ENCODE results near the gene ARMH1. TPM values are rescaled to one million over a fixed set of nuclear protein-coding genes. Genes with fewer than 3 reads are reported as not detected.
"Not testable (repeated sequence)": the region's sequence is repeated elsewhere in the genome, so short reads cannot be mapped to it uniquely, and the experiment has no call there.

The ARMH1 gene
- total and polyA plus RNA-seq, 8 donors = 0.42 to 10.7 (median 1.7) TPM

DNA sequence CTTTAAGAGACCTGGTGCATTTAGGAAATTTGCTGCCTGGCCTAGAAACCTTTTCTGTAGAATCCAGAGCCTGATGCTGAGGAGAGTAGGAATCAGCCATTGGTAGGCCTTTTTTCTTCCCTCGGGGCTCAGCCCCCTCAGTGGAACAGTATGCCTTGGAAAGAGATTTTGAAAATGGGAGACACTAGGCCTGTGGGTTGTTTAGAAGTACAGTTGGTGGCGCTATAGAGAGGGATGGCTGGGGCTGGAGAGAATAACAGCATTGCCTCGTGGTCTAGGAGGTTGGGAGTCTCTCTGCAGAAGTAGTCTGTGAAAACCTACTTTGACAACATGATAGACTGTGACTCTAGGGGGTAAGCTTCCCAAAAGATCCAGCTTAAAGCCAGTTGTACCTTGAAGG lies 73.4 kb downstream of the ARMH1 start:
- WGBS, 2 donors = 84 to 94% methylated on average over 3 of the region's 3 CpGs
- FAIRE-seq (no peak), ATAC-seq (no peak)

DNA sequence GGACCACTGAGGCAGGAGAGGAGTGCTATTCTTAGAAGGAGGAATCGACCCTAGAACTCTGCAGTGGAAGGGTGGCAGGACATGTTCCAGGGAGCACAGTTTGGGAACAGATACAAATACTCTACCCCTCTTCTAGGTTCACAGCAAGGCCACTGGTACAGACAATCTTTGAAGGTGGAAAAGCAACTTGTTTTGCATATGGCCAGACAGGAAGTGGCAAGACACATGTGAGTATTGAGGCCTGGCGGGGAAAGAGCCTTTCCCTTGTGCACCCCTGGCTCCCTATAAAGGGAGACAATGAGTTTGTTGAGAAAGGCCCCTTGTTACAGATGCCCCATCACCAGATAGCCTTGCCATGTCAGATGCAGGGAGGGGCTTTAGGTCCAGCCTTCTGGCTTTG lies 82.9 kb downstream of the ARMH1 start:
- no peaks in the 10 kb centered on the region for H3K9me3 ChIP-seq
- ATAC-seq = no peak
- no peaks in the 10 kb centered on the region for H3K27me3 ChIP-seq
- DNase-seq = no peak
- TF ChIP-seq, protein P1, sequence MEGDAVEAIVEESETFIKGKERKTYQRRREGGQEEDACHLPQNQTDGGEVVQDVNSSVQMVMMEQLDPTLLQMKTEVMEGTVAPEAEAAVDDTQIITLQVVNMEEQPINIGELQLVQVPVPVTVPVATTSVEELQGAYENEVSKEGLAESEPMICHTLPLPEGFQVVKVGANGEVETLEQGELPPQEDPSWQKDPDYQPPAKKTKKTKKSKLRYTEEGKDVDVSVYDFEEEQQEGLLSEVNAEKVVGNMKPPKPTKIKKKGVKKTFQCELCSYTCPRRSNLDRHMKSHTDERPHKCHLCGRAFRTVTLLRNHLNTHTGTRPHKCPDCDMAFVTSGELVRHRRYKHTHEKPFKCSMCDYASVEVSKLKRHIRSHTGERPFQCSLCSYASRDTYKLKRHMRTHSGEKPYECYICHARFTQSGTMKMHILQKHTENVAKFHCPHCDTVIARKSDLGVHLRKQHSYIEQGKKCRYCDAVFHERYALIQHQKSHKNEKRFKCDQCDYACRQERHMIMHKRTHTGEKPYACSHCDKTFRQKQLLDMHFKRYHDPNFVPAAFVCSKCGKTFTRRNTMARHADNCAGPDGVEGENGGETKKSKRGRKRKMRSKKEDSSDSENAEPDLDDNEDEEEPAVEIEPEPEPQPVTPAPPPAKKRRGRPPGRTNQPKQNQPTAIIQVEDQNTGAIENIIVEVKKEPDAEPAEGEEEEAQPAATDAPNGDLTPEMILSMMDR (IDR thresholded peaks at IDR 0.05) = no peak
- no peak overlapping the region for H3K27ac ChIP-seq
- no peaks in the 10 kb centered on the region for H3K36me3 ChIP-seq
- WGBS, 2 donors = 97 to 100% methylated on average over 2 of the region's 2 CpGs
- no peaks in the 10 kb centered on the region for H3K4me1 ChIP-seq
- no peak for FAIRE-seq
- no peak overlapping the region for H3K4me3 ChIP-seq
- intact Hi-C loops (cut with DNase I) = no loop called here

More for the DNA sequence above, 73.4 kb downstream of the ARMH1 start:
- no peak overlapping the region for H3K4me3 ChIP-seq
- H3K4me1 ChIP-seq = no peaks in the 10 kb centered on the region
- no peaks in the 10 kb centered on the region for H3K36me3 ChIP-seq
- no peaks in the 10 kb centered on the region for H3K9me3 ChIP-seq
- no peak for DNase-seq
- no peak overlapping the region for H3K27ac ChIP-seq
- TF ChIP-seq, protein P1 (IDR thresholded peaks at IDR 0.05) = no peak
- intact Hi-C loops (cut with DNase I) = no loop called here
- H3K27me3 ChIP-seq = no peaks in the 10 kb centered on the region

DNA sequence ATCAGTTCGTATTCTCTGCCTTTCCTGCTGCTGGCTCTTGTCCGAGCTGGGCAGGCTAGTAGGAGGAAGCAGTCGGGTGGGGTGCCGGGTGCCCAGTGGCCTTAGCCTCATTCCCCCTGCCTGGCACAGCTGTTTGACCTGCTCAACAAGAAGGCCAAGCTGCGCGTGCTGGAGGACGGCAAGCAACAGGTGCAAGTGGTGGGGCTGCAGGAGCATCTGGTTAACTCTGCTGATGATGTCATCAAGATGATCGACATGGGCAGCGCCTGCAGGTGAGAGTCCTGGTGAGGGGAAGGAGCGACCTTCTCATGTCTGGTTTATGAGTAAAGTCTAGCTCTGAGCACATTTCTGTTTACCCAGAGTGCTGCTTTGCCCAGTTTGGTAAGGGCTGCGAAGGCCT lies 84.6 kb downstream of the ARMH1 start:
- Histone ChIP-seq H3K27ac (no peak overlapping the region), H3K9me3 (no peaks in the 10 kb centered on the region), H3K27me3 (no peaks in the 10 kb centered on the region), H3K4me1 (no peaks in the 10 kb centered on the region), H3K36me3 (no peaks in the 10 kb centered on the region), H3K4me3 (no peak overlapping the region)
- no peak for FAIRE-seq
- no peak for DNase-seq
- no peak for ATAC-seq
- WGBS, 2 donors = 93 to 94% methylated on average over 11 of the region's 11 CpGs
- intact Hi-C loops (cut with DNase I) = no loop called here
- TF ChIP-seq, protein P1 (IDR thresholded peaks at IDR 0.05) = no peak

DNA sequence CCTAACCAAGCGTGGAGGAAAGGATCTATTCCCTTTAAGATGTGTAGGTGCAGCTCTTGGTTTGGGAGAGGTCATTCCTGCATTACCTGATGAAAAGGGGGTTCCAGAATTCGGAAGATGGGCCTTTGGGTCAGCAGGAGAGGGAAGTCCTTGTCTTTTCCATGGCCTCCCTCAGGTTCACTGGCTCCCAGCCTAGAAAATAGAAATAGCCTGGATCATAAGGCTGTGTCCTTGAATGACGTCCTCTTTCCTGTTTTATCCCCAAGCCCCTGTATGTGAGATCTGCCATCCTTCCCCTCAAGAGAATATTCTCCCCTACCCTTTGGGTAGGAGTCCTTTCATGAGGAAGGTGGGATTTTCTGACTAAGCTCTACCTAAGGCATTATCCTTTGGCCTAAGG lies 86.4 kb downstream of the ARMH1 start:
- no peak for DNase-seq
- intact Hi-C loops (cut with DNase I) = no loop called here
- no peak overlapping the region for H3K27ac ChIP-seq
- H3K4me1 ChIP-seq = no peaks in the 10 kb centered on the region
- TF ChIP-seq, protein P1 (IDR thresholded peaks at IDR 0.05) = no peak
- no peak overlapping the region for H3K4me3 ChIP-seq
- ATAC-seq = no peak
- no peaks in the 10 kb centered on the region for H3K27me3 ChIP-seq
- whole genome bisulfite sequencing, 2 donors = 76 to 80% methylated on average over 3 of the region's 3 CpGs
- no peak for FAIRE-seq
- no peaks in the 10 kb centered on the region for H3K36me3 ChIP-seq
- H3K9me3 ChIP-seq = no peaks in the 10 kb centered on the region

DNA sequence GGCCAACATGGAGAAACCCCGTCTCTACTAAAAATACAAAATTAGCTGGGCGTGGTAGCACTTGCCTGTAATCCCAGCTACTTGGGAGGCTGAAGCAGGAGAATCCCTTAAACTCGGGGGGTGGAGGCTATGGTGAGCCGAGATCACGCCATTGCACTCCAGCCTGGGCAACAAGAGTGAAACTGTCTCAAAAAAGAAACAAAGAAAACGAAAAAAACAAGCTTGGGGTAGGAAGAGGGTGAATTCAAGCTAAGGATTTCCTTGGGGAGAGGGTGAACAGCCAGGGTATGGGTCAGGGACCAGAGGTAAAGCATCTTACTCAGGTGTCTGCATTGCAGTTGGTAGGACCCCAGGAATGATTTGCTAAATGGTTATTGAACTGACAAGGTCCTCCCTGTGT lies 91.9 kb downstream of the ARMH1 start:
- ATAC-seq; H3K4me3 ChIP-seq; H3K36me3 ChIP-seq; H3K4me1 ChIP-seq; FAIRE-seq; H3K9me3 ChIP-seq; H3K27me3 ChIP-seq; DNase-seq; H3K27ac ChIP-seq; intact Hi-C loops (cut with DNase I): not testable (repeated sequence)
- 88 to 89% methylated on average over 6 of the region's 6 CpGs for WGBS, 2 donors

Other genes with a start within 250 kb of the ARMH1 start
- gene TMEM53, start 233 bp upstream of the ARMH1 start, total RNA-seq = 1 to 10 TPM; 2.6 to 5.4 (median 3.7) TPM
- gene TMEM53, start 233 bp upstream of the ARMH1 start, polyA plus RNA-seq = 10 to 100 TPM in 1 of 2 donors, 1 to 10 TPM in 1; 5.5 to 10.4 TPM
- gene RNU5D-1, start 56.5 kb downstream of the ARMH1 start, total RNA-seq = not detected
- not detected for gene RNU5D-1, start 56.5 kb downstream of the ARMH1 start, polyA plus RNA-seq
- gene KIF2C, start 65.1 kb downstream of the ARMH1 start, total RNA-seq = 1 to 10 TPM in 2 of 6 donors, under 1 TPM in 3, not detected in 1; 0.12 to 1.6 (median 0.44) TPM
- under 1 TPM; 0.30 to 0.40 TPM for gene KIF2C, start 65.1 kb downstream of the ARMH1 start, polyA plus RNA-seq
- 1,000 to 10,000 TPM in 4 of 6 donors, 100 to 1,000 TPM in 2; 843 to 1,579 (median 1,280) TPM for gene RPS8, start 100.8 kb downstream of the ARMH1 start, total RNA-seq
- 1,000 to 10,000 TPM; 1,365 to 1,938 TPM for gene RPS8, start 100.8 kb downstream of the ARMH1 start, polyA plus RNA-seq
- gene BEST4, start 113.5 kb downstream of the ARMH1 start, total RNA-seq = under 1 TPM; 0.12 to 0.41 (median 0.32) TPM
- under 1 TPM; 0.56 to 0.68 TPM for gene BEST4, start 113.5 kb downstream of the ARMH1 start, polyA plus RNA-seq
- 10 to 100 TPM in 3 of 6 donors, 1 to 10 TPM in 3; 6.1 to 15.9 (median 9.7) TPM for gene PLK3, start 125.7 kb downstream of the ARMH1 start, total RNA-seq
- 10 to 100 TPM; 21.6 to 35.3 TPM for gene PLK3, start 125.7 kb downstream of the ARMH1 start, polyA plus RNA-seq
- gene DYNLT4, start 132.6 kb downstream of the ARMH1 start, total RNA-seq = 1 to 10 TPM in 1 of 6 donors, under 1 TPM in 5; 0.28 to 1.8 (median 0.38) TPM
- gene DYNLT4, start 132.6 kb downstream of the ARMH1 start, polyA plus RNA-seq = 1 to 10 TPM in 1 of 2 donors, under 1 TPM in 1; 0.33 to 1.8 TPM
- gene BTBD19, start 133.8 kb downstream of the ARMH1 start, total RNA-seq = 1 to 10 TPM in 5 of 6 donors, under 1 TPM in 1; 0.91 to 4.3 (median 2.3) TPM
- 1 to 10 TPM; 4.7 to 5.7 TPM for gene BTBD19, start 133.8 kb downstream of the ARMH1 start, polyA plus RNA-seq
- gene PTCH2, start 168.5 kb downstream of the ARMH1 start, total RNA-seq = under 1 TPM; 0.16 to 0.90 (median 0.34) TPM
- 1 to 10 TPM; 1.2 to 1.8 TPM for gene PTCH2, start 168.5 kb downstream of the ARMH1 start, polyA plus RNA-seq

Measured in pancreas (tissue), 10 donors.